Breast epithelium (tissue), 3 donors: ENCODE data around the gene NUB1.

Experiments
- CTCF ChIP-seq, 3 donors: fragments of 450-650 bp; IDR thresholded peaks; one replicate each; pipeline ENCODE4 v1.5.1; 2016 to 2017; ENCODE audit warnings: antibody characterized with exemption in 3 of 3, mild to moderate bottlenecking in 3 of 3, moderate library complexity in 3 of 3
- POLR2A ChIP-seq: fragments of 450-650 bp; IDR thresholded peaks from one replicate; pipeline ENCODE4 v1.6.1; 2016; ENCODE audit warnings: antibody characterized with exemption, mild to moderate bottlenecking, moderate library complexity
- POLR2AphosphoS5 ChIP-seq, 3 donors: sonication (generic); formaldehyde crosslinking; IDR thresholded peaks; one replicate each; pipeline ENCODE4 v1.6.1; 2017; ENCODE audit warnings: antibody characterized with exemption in 3 of 3

GRCh38 chr7:151399906-151400305 is 58.3 kb downstream of the NUB1 start:
- TF ChIP-seq CTCF (IDR thresholded peaks at IDR 0.05) (no peak), POLR2AphosphoS5 (IDR thresholded peaks at IDR 0.05) (no peak), POLR2A (no peak)
